ENCODE data around the gene PRPH2. TPM values are rescaled to one million over a fixed set of nuclear protein-coding genes. Genes with fewer than 3 reads are reported as not detected.

PRPH2 gene
- total RNA-seq, result not detected in 2 replicates

GRCh38 chr6:42722497-42722896, at the start of gene PRPH2:
Gene PRPH2, minus strand, starts transcription at chr6:42722597. Its CDS starts 263 bp downstream, at chr6:42722334.
- Mint-ChIP-seq H3K4me1 (ENCODE audit: low read depth) (peaks cover 19% of the 10 kb centered on the region), H3K4me3 (no peak within 1 kb of the TSS), H3K27ac (no peak within 1 kb of the TSS), H3K9me3 (no peaks in the 10 kb centered on the region), H3K27me3 (ENCODE audit: insufficient read depth) (peaks cover 16% of the 10 kb centered on the region), H3K36me3 (ENCODE audit: low read depth) (peaks cover 2% of the 10 kb centered on the region)
- no peak for DNase-seq (ENCODE audit: low spot score)
- intact Hi-C loops (cut with micrococcal nuclease), result no loop called here

GRCh38 chr6:42771741-42772100, 49.3 kb upstream of the PRPH2 start:
- H3K4me1 Mint-ChIP-seq (ENCODE audit: low read depth), result peaks cover 55% of the 10 kb centered on the region
- no peaks in the 10 kb centered on the region for H3K27me3 Mint-ChIP-seq (ENCODE audit: insufficient read depth)
- DNase-seq (ENCODE audit: low spot score), result no peak
- H3K4me3 Mint-ChIP-seq, result peak overlapping the region; percentile 74
- H3K36me3 Mint-ChIP-seq (ENCODE audit: low read depth), result peaks cover 10% of the 10 kb centered on the region
- no peaks in the 10 kb centered on the region for H3K9me3 Mint-ChIP-seq
- H3K27ac Mint-ChIP-seq, result peak overlapping the region; percentile 100
- intact Hi-C loops (cut with micrococcal nuclease), result loop anchor here (1.0 to 10.0 kb wide), 8 partner anchors 11 to 1353 kb away; partner anchors contain the start of genes BICRAL, CNPY3, MRPL14 and POLH

- no peaks in the 10 kb centered on the region for H3K9me3 Mint-ChIP-seq
- no peak overlapping the region for H3K4me3 Mint-ChIP-seq
- no peaks in the 10 kb centered on the region for H3K27me3 Mint-ChIP-seq (ENCODE audit: insufficient read depth)
- intact Hi-C loops (cut with micrococcal nuclease), result loop anchor here (5.0 to 10.0 kb wide), 4 partner anchors 42 to 1355 kb away; partner anchors contain the start of genes MRPL14, POLH, TMEM63B and UBR2
- no peak overlapping the region for H3K27ac Mint-ChIP-seq
- peaks cover 43% of the 10 kb centered on the region for H3K4me1 Mint-ChIP-seq (ENCODE audit: low read depth)
- DNase-seq (ENCODE audit: low spot score), result no peak
- peaks cover 13% of the 10 kb centered on the region for H3K36me3 Mint-ChIP-seq (ENCODE audit: low read depth)
These were observed 47.4 kb upstream of the PRPH2 start for GRCh38 chr6:42769836-42770235.

- Mint-ChIP-seq H3K9me3 (no peaks in the 10 kb centered on the region), H3K4me3 (no peak overlapping the region), H3K4me1 (ENCODE audit: low read depth) (peaks cover 36% of the 10 kb centered on the region), H3K27ac (no peak overlapping the region), H3K36me3 (ENCODE audit: low read depth) (peaks cover 13% of the 10 kb centered on the region), H3K27me3 (ENCODE audit: insufficient read depth) (no peaks in the 10 kb centered on the region)
- DNase-seq (ENCODE audit: low spot score), result no peak
- intact Hi-C loops (cut with micrococcal nuclease), result no loop called here
These were observed 46.7 kb upstream of the PRPH2 start for GRCh38 chr6:42769051-42769450.

- Mint-ChIP-seq H3K4me3 (no peak overlapping the region), H3K27me3 (ENCODE audit: insufficient read depth) (no peaks in the 10 kb centered on the region), H3K36me3 (ENCODE audit: low read depth) (peaks cover 14% of the 10 kb centered on the region), H3K27ac (no peak overlapping the region), H3K9me3 (no peaks in the 10 kb centered on the region), H3K4me1 (ENCODE audit: low read depth) (peaks cover 14% of the 10 kb centered on the region)
- intact Hi-C loops (cut with micrococcal nuclease), result no loop called here
- no peak for DNase-seq (ENCODE audit: low spot score)
These were observed 43.8 kb upstream of the PRPH2 start for GRCh38 chr6:42766163-42766670.

GRCh38 chr6:42764911-42765648, 42.7 kb upstream of the PRPH2 start:
- intact Hi-C loops (cut with micrococcal nuclease), result no loop called here
- Mint-ChIP-seq H3K36me3 (ENCODE audit: low read depth) (peaks cover 12% of the 10 kb centered on the region), H3K27me3 (ENCODE audit: insufficient read depth) (no peaks in the 10 kb centered on the region), H3K4me3 (no peak overlapping the region), H3K27ac (no peak overlapping the region), H3K4me1 (ENCODE audit: low read depth) (peaks cover 7% of the 10 kb centered on the region), H3K9me3 (no peaks in the 10 kb centered on the region)
- no peak for DNase-seq (ENCODE audit: low spot score)

- intact Hi-C loops (cut with micrococcal nuclease), result no loop called here
- no peaks in the 10 kb centered on the region for H3K27me3 Mint-ChIP-seq (ENCODE audit: insufficient read depth)
- H3K4me1 Mint-ChIP-seq (ENCODE audit: low read depth), result no peaks in the 10 kb centered on the region
- no peak for DNase-seq (ENCODE audit: low spot score)
- H3K4me3 Mint-ChIP-seq, result no peak overlapping the region
- H3K36me3 Mint-ChIP-seq (ENCODE audit: low read depth), result peaks cover 12% of the 10 kb centered on the region
- no peak overlapping the region for H3K27ac Mint-ChIP-seq
- H3K9me3 Mint-ChIP-seq, result no peaks in the 10 kb centered on the region
These were observed 40.6 kb upstream of the PRPH2 start for GRCh38 chr6:42762950-42763349.

GRCh38 chr6:42762426-42762859, 40.0 kb upstream of the PRPH2 start:
- Mint-ChIP-seq H3K36me3 (ENCODE audit: low read depth) (peaks cover 10% of the 10 kb centered on the region), H3K27ac (no peak overlapping the region), H3K4me3 (no peak overlapping the region), H3K4me1 (ENCODE audit: low read depth) (no peaks in the 10 kb centered on the region), H3K27me3 (ENCODE audit: insufficient read depth) (no peaks in the 10 kb centered on the region), H3K9me3 (no peaks in the 10 kb centered on the region)
- no peak for DNase-seq (ENCODE audit: low spot score)
- intact Hi-C loops (cut with micrococcal nuclease), result no loop called here

- no peaks in the 10 kb centered on the region for H3K9me3 Mint-ChIP-seq
- peaks cover 8% of the 10 kb centered on the region for H3K36me3 Mint-ChIP-seq (ENCODE audit: low read depth)
- H3K4me3 Mint-ChIP-seq, result no peak overlapping the region
- intact Hi-C loops (cut with micrococcal nuclease), result no loop called here
- H3K4me1 Mint-ChIP-seq (ENCODE audit: low read depth), result no peaks in the 10 kb centered on the region
- DNase-seq (ENCODE audit: low spot score), result no peak
- H3K27ac Mint-ChIP-seq, result no peak overlapping the region
- no peaks in the 10 kb centered on the region for H3K27me3 Mint-ChIP-seq (ENCODE audit: insufficient read depth)
These were observed 39.1 kb upstream of the PRPH2 start for GRCh38 chr6:42761287-42762067.

GRCh38 chr6:42758756-42759430, 36.5 kb upstream of the PRPH2 start:
- Mint-ChIP-seq H3K4me1 (ENCODE audit: low read depth) (no peaks in the 10 kb centered on the region), H3K9me3 (no peaks in the 10 kb centered on the region), H3K27ac (no peak overlapping the region), H3K36me3 (ENCODE audit: low read depth) (peaks cover 5% of the 10 kb centered on the region), H3K27me3 (ENCODE audit: insufficient read depth) (no peaks in the 10 kb centered on the region), H3K4me3 (no peak overlapping the region)
- no peak for DNase-seq (ENCODE audit: low spot score)
- intact Hi-C loops (cut with micrococcal nuclease), result no loop called here

GRCh38 chr6:42756722-42757121, 34.3 kb upstream of the PRPH2 start:
- Mint-ChIP-seq H3K4me3 (no peak overlapping the region), H3K27me3 (ENCODE audit: insufficient read depth) (no peaks in the 10 kb centered on the region), H3K27ac (no peak overlapping the region), H3K4me1 (ENCODE audit: low read depth) (no peaks in the 10 kb centered on the region), H3K36me3 (ENCODE audit: low read depth) (peaks cover 8% of the 10 kb centered on the region), H3K9me3 (no peaks in the 10 kb centered on the region)
- DNase-seq (ENCODE audit: low spot score), result no peak
- intact Hi-C loops (cut with micrococcal nuclease), result no loop called here

- intact Hi-C loops (cut with micrococcal nuclease), result no loop called here
- no peak for DNase-seq (ENCODE audit: low spot score)
- Mint-ChIP-seq H3K4me3 (no peak overlapping the region), H3K27ac (no peak overlapping the region), H3K36me3 (ENCODE audit: low read depth) (peaks cover 7% of the 10 kb centered on the region), H3K4me1 (ENCODE audit: low read depth) (no peaks in the 10 kb centered on the region), H3K9me3 (no peaks in the 10 kb centered on the region), H3K27me3 (ENCODE audit: insufficient read depth) (no peaks in the 10 kb centered on the region)
These were observed 32.4 kb upstream of the PRPH2 start for GRCh38 chr6:42754759-42755158.

Data from activated T-helper 1 cell treated with anti-CD3 and anti-CD28 coated beads, Interleukin-12 subunit alpha, Interleukin-12 subunit beta, Interleukin-2, Interleukin-4 antibody, amounts not matched to agents 30 ng/mL and 10 ng/mL and 1 ng/mL, durations not matched to agents 14 hours and 24 hours and 36 hours (primary cell).